Endodermal cell (in vitro differentiated cells): ENCODE measurements around the gene RPL32. TPM values are rescaled to one million over a fixed set of nuclear protein-coding genes. Genes with fewer than 3 reads are reported as not detected.
"Not testable (repeated sequence)": the region's sequence is repeated elsewhere in the genome, so short reads cannot be mapped to it uniquely, and the experiment has no call there.

Experiments used
- DNase-seq: peaks from one replicate; pipeline ENCODE4 v3.0.0-alpha.2; 2017
- H3K27ac ChIP-seq: 2 replicates; pipeline ENCODE4 v1.5.1; 2013; ENCODE audit warnings: mild to moderate bottlenecking, low read depth, low read length, moderate library complexity
- H3K27me3 ChIP-seq: 2 replicates; pipeline ENCODE4 v1.6.1; 2013; ENCODE audit warnings: mild to moderate bottlenecking, low read length, moderate library complexity; ENCODE audit not compliant: insufficient read depth, control insufficient read depth, poor library complexity, severe bottlenecking
- H3K36me3 ChIP-seq: 2 replicates; pipeline ENCODE4 v1.7.0; 2013; ENCODE audit warnings: mild to moderate bottlenecking, low read length, moderate library complexity; ENCODE audit not compliant: control insufficient read depth, insufficient read depth
- H3K4me1 ChIP-seq: one replicate; pipeline ENCODE4 v1.7.0; 2013; ENCODE audit warnings: low read length; ENCODE audit not compliant: control insufficient read depth, insufficient read depth
- H3K4me3 ChIP-seq: 2 replicates; pipeline ENCODE4 v1.5.1; 2013; ENCODE audit warnings: mild to moderate bottlenecking, low read length, moderate library complexity
- H3K9ac ChIP-seq: 2 replicates; pipeline ENCODE4 v1.6.1; 2013; ENCODE audit warnings: mild to moderate bottlenecking, low read length, moderate library complexity; ENCODE audit not compliant: poor library complexity, severe bottlenecking; ENCODE audit errors: extremely low read depth
- H3K9me3 ChIP-seq: 2 replicates; pipeline ENCODE4 v1.6.1; 2013; ENCODE audit warnings: mild to moderate bottlenecking, low read length, moderate library complexity; ENCODE audit not compliant: control insufficient read depth
- H3K27ac Mint-ChIP-seq: 2 replicates; pipeline ENCODE4 v1.8.0; 2020; ENCODE audit warnings: mixed read lengths
- H3K27me3 Mint-ChIP-seq: 2 replicates; pipeline ENCODE4 v1.8.0; 2021; ENCODE audit warnings: mild to moderate bottlenecking, mixed read lengths; ENCODE audit not compliant: insufficient read depth
- H3K36me3 Mint-ChIP-seq: 2 replicates; pipeline ENCODE4 v1.8.0; 2020; ENCODE audit warnings: low read depth, mixed read lengths
- H3K4me1 Mint-ChIP-seq: 2 replicates; pipeline ENCODE4 v1.8.0; 2020; ENCODE audit warnings: mixed read lengths
- H3K4me3 Mint-ChIP-seq: 2 replicates; pipeline ENCODE4 v1.8.0; 2020; ENCODE audit warnings: mild to moderate bottlenecking, moderate library complexity, mixed read lengths
- H3K9me3 Mint-ChIP-seq: 2 replicates; pipeline ENCODE4 v1.8.0; 2020; ENCODE audit warnings: mild to moderate bottlenecking, mixed read lengths
- CTCF ChIP-seq: fragments of 200-600 bp; sonication (generic); conservative IDR thresholded peaks from 2 replicates; pipeline ENCODE4 v1.5.0; 2021; ENCODE audit warnings: antibody characterized with exemption, mild to moderate bottlenecking
- WGBS, 2 experiments: methylation state at CpG; one replicate each; pipeline versions ENCODE4 v1.1.5 to v1.1.7; 2013; ENCODE audit warnings: missing lambda C conversion rate in 2 of 2, mixed read lengths in 1 of 2; ENCODE audit not compliant: insufficient coverage in 1 of 2, insufficient read length in 1 of 2; 5-methylcytosine and 5-hydroxymethylcytosine counted together
- total RNA-seq, 2 donors: library from RNA; stranded (reverse); fragmentation: NEBNext Ultra II Directional in 1 of 2; extraction: Animal tissue kit (Norgen Biotek cat#: 25700) in 1 of 2; gene quantifications; 2 replicates in 1 of 2; 3 replicates in 1 of 2; pipeline ENCODE4 v1.2.1, GENCODE V29; 2021

The RPL32 gene
- total RNA-seq, 2 donors from 2014 or later: 1,362 to 1,580 TPM

- Mint-ChIP-seq H3K27ac (no peak overlapping the region), H3K4me3 (no peak overlapping the region)
- DNase-seq: no peak
These were observed 37.9 kb upstream of the RPL32 start for GRCh38 chr3:12879191-12879815.

DNA sequence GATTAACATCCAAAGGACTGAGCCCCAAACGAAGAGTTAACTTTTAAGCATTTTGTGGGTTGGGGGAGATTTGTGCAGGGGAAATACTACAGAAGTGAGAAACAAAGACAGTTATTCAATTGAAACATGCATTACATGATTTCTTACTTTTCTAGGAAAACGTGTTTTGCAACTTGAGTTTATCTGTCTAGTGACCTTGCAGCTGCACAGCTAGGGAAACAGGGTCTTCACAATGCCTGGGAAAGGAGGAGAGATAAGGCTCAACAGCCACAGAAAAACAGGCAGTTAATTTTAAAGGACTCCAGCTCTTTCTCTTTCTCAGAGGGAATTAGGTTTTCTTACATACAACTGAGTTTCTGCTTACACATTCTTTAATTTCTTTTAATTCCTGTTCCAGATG, 37.4 kb upstream of the RPL32 start:
- not testable (repeated sequence) for H3K4me3 Mint-ChIP-seq, H3K9me3 ChIP-seq, H3K27me3 ChIP-seq, H3K9me3 Mint-ChIP-seq, H3K27ac ChIP-seq, H3K4me3 ChIP-seq, H3K36me3 ChIP-seq, DNase-seq, H3K4me1 ChIP-seq, H3K27ac Mint-ChIP-seq, H3K9ac ChIP-seq, H3K36me3 Mint-ChIP-seq
- Mint-ChIP-seq H3K4me1 (peaks cover 13% of the 10 kb centered on the region), H3K27me3 (peaks cover 38% of the 10 kb centered on the region)
- 82 to 90% methylated on average over 1 to 2 of the region's 2 CpGs for WGBS, 2 experiments

More at GRCh38 chr3:12879191-12879815, 37.9 kb upstream of the RPL32 start:
- whole genome bisulfite sequencing, 2 experiments: 93 to 100% methylated on average over 1 to 5 of the region's 5 CpGs
- Histone ChIP-seq H3K36me3 (no peaks in the 10 kb centered on the region), H3K27me3 (no peaks in the 10 kb centered on the region), H3K4me3 (no peak overlapping the region), H3K27ac (no peak overlapping the region), H3K9ac (no peak overlapping the region), H3K4me1 (no peaks in the 10 kb centered on the region), H3K9me3 (no peaks in the 10 kb centered on the region)
- Mint-ChIP-seq H3K36me3 (no peaks in the 10 kb centered on the region), H3K27me3 (peaks cover 35% of the 10 kb centered on the region), H3K9me3 (peaks cover 8% of the 10 kb centered on the region), H3K4me1 (peaks cover 10% of the 10 kb centered on the region)
- TF ChIP-seq CTCF: no peak

DNA sequence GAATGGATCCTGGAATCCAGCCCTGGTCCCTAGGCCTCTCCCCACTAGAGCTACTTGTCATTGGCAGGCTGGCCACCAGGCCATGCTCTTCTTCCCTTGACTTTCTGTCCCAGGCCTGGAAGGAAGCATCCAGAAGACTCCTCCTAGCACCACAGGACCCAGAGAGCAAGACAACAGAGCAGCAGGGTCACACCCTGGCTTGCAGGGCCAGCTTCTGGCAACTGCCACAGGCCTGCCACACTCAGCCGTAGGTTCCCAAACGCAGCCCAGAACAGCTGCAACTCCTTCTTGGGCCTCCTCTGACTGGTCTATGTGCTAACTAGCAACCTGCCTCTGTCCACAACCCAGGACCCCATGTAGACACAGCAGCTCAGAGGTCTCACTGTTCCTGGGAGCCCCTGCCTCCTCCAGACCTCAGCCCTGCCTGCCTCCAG, 36.8 kb upstream of the RPL32 start:
- Histone ChIP-seq H3K36me3 (no peaks in the 10 kb centered on the region), H3K27ac (no peak overlapping the region), H3K9me3 (no peaks in the 10 kb centered on the region), H3K4me3 (no peak overlapping the region), H3K4me1 (no peaks in the 10 kb centered on the region), H3K27me3 (no peaks in the 10 kb centered on the region), H3K9ac (no peak overlapping the region)
- 65 to 92% methylated on average over 2 of the region's 2 CpGs for WGBS, 2 experiments
- peaks cover 41% of the 10 kb centered on the region for H3K27me3 Mint-ChIP-seq
- H3K4me3 Mint-ChIP-seq: no peak overlapping the region
- H3K9me3 Mint-ChIP-seq: peaks cover under 1% of the 10 kb centered on the region
- DNase-seq: peak; percentile 71
- peak; percentile 45 for TF ChIP-seq CTCF
- H3K36me3 Mint-ChIP-seq: no peaks in the 10 kb centered on the region
- H3K27ac Mint-ChIP-seq: no peak overlapping the region
- peaks cover 13% of the 10 kb centered on the region for H3K4me1 Mint-ChIP-seq

- Histone ChIP-seq H3K9me3 (no peaks in the 10 kb centered on the region), H3K4me3 (no peak overlapping the region), H3K4me1 (no peaks in the 10 kb centered on the region), H3K27ac (no peak overlapping the region), H3K27me3 (no peaks in the 10 kb centered on the region), H3K9ac (no peak overlapping the region), H3K36me3 (no peaks in the 10 kb centered on the region)
- WGBS, 2 experiments: 88 to 95% methylated on average over 7 of the region's 7 CpGs
- Mint-ChIP-seq H3K9me3 (no peaks in the 10 kb centered on the region), H3K27me3 (peaks cover 49% of the 10 kb centered on the region), H3K4me1 (peaks cover 13% of the 10 kb centered on the region), H3K36me3 (no peaks in the 10 kb centered on the region), H3K4me3 (no peak overlapping the region), H3K27ac (no peak overlapping the region)
- DNase-seq: no peak
- TF ChIP-seq CTCF: no peak
These were observed 35.7 kb upstream of the RPL32 start for GRCh38 chr3:12877040-12877439.
